HFF-Myc (cell line): ENCODE measurements around the gene STK40.
A peak's percentile ranks its signal among the peaks of the same experiment; 100 is the strongest.

Experiments used
- DNase-seq: peaks from one replicate; pipeline ENCODE4 v3.0.0-alpha.2; 2011; ENCODE audit warnings: low read depth; ENCODE audit errors: extremely low read depth
- H3K4me3 ChIP-seq: replicated peaks from 2 replicates; pipeline ENCODE4 v1.5.1; 2011; ENCODE audit warnings: low read depth, mild to moderate bottlenecking, control low read depth, low read length
- TF ChIP-seq, protein P1 (sequence below): IDR thresholded peaks from 2 replicates; pipeline ENCODE4 v1.5.1; 2012; ENCODE audit warnings: mild to moderate bottlenecking, low read depth, low read length, control low read depth; ENCODE audit errors: missing control alignments

Gene STK40, protein sequence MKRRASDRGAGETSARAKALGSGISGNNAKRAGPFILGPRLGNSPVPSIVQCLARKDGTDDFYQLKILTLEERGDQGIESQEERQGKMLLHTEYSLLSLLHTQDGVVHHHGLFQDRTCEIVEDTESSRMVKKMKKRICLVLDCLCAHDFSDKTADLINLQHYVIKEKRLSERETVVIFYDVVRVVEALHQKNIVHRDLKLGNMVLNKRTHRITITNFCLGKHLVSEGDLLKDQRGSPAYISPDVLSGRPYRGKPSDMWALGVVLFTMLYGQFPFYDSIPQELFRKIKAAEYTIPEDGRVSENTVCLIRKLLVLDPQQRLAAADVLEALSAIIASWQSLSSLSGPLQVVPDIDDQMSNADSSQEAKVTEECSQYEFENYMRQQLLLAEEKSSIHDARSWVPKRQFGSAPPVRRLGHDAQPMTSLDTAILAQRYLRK

GRCh38 chr1:36385410-36386264, at the start of gene STK40:
Gene STK40 (minus strand): TSS chr1:36385924. CDS start chr1:36361332, 24,592 bp downstream.
- TF ChIP-seq, protein P1, sequence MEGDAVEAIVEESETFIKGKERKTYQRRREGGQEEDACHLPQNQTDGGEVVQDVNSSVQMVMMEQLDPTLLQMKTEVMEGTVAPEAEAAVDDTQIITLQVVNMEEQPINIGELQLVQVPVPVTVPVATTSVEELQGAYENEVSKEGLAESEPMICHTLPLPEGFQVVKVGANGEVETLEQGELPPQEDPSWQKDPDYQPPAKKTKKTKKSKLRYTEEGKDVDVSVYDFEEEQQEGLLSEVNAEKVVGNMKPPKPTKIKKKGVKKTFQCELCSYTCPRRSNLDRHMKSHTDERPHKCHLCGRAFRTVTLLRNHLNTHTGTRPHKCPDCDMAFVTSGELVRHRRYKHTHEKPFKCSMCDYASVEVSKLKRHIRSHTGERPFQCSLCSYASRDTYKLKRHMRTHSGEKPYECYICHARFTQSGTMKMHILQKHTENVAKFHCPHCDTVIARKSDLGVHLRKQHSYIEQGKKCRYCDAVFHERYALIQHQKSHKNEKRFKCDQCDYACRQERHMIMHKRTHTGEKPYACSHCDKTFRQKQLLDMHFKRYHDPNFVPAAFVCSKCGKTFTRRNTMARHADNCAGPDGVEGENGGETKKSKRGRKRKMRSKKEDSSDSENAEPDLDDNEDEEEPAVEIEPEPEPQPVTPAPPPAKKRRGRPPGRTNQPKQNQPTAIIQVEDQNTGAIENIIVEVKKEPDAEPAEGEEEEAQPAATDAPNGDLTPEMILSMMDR: no peak
- H3K4me3 ChIP-seq: peak within 1 kb of the TSS; percentile 91
- DNase-seq: peak; percentile 98

DNA sequence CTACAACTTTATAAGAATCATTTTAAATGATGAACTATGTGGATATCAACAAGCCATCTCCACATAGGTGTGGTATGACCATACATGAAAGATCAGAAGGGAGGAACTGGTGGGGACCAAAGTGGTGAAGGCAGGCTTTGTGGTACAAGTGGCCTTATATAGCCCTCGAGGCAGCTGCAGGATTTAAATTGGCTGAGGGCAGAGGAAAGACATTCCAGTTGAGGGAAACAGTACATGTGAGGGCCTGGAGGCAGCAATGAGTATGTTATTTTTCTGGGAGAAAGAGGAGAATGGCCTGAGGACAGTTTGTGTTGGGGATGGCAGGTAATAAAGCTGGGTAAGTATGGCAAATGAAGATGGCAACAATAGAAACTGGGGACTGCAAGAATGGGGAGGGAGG, 47.4 kb upstream of the STK40 start:
- TF ChIP-seq, protein P1: no peak
- no peak for DNase-seq
- H3K4me3 ChIP-seq: no peak overlapping the region

DNA sequence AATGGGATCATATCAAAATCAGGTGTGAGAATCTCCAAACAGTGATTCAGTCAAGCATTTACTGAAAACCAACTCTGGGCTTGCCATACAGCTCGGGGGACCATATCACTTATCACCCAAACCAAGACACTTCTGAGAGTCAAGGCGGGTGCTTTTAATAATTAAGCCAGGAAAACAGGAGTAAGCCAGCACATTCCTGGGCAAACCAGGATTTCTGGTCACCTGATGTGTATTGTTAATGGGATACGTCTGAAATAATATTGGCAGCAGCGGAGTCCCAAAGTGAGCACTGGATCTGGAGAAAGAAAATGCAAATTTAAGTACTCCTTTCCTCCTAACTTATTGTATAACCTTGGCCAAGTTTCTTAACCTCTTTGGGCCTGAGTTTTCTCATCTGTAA, 46.9 kb upstream of the STK40 start:
- TF ChIP-seq, protein P1: no peak
- no peak overlapping the region for H3K4me3 ChIP-seq
- no peak for DNase-seq

GRCh38 chr1:36425791-36426190, 40.1 kb upstream of the STK40 start:
- H3K4me3 ChIP-seq: no peak overlapping the region
- DNase-seq: no peak
- TF ChIP-seq, protein P1: no peak

- no peak overlapping the region for H3K4me3 ChIP-seq
- TF ChIP-seq, protein P1: no peak
- no peak for DNase-seq
Measured at GRCh38 chr1:36421649-36422048, 35.9 kb upstream of the STK40 start.

DNA sequence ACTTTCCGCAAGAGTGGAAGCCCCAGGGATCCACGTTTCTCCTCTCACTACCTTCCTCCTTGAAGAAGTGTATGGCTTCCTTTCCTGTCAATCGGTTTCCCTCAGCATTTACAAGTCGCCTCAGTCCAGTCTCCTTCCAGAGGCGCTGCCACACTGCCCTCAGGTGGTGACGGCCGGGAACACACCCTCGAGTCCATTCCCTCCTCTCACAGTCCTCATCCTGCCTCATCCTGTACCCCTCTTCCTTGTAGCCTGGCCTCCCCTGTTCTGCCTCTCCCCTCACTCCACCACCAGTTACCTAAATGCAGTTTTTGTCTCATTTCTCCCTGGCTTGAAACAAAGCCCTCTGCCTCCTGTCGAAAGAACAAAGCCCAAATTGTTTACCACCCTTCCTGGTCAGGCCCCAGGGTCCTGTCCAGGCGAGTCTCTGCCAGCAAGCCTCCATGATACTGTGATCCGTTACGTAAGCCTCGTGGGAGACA, 35.2 kb upstream of the STK40 start:
- no peak overlapping the region for H3K4me3 ChIP-seq
- TF ChIP-seq, protein P1: peak; percentile 97
- DNase-seq: peak; percentile 76
